Measurements from ENCODE around the gene ZNF507.

Gene ZNF507

DNA sequence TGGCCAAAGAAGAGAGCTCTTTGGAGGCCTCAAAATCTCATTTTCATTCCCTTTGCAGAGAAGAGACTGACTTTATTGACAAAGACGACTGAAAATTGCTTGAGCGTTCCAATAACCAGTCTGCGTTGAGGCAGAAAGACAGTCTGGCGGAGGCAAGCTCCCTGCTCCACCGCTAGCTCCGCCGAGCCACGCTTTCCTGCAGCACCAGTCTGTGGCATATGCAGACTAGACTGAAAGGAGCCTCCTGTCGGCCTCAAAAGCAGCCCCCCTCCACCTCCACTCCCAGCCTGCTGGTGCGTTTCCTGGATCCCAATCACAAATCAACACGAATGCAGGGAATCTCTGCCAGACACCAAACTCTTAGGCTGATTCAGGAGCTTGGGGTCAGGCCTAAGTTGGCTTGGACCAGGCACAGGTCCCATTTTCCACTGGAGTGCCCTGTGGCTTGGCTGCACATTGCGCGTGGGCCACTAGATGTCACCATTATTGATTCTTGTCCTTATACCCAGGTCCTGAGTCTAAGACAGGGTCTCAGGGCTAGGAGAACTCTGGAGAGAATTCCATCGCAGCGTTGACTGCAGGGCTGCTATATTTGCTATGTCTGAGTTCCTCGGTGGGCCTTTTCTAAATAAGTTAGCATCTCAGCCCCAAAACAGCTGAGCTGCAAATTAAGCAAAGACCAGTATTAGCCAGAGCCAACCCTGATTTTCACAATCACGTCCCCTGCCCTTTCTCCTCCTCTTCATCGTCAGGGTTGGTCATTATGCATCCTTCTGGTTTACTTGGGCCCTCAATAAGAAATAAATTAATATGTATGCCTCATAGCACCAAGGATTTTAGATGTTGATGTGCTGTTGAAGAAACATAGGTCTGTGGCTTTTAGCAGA is 5.2 kb upstream of the ZNF507 start:
- peak; percentile 36 to 37 for DNase-seq (ENCODE audit: low read depth in 2 of 2)

DNA sequence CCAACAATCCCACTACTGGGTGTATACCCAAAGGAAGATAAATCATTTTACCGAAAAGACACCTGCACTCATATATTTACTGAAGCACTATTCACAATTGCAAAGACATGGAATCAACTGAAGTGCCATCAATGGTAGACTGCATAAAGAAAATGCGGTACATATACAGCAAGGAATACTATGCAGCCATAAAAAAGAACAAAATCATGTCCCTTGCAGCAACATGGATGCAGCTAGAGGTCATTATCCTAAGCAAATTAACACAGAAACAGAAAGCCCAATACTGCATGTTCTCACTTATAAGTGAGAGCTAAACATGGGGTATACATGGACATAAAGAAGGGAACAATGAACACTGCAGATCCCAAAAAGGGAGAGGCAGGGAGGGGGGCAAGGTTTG is 2.7 kb upstream of the ZNF507 start:
- DNase-seq (ENCODE audit: low read depth in 2 of 2): no peak

DNA sequence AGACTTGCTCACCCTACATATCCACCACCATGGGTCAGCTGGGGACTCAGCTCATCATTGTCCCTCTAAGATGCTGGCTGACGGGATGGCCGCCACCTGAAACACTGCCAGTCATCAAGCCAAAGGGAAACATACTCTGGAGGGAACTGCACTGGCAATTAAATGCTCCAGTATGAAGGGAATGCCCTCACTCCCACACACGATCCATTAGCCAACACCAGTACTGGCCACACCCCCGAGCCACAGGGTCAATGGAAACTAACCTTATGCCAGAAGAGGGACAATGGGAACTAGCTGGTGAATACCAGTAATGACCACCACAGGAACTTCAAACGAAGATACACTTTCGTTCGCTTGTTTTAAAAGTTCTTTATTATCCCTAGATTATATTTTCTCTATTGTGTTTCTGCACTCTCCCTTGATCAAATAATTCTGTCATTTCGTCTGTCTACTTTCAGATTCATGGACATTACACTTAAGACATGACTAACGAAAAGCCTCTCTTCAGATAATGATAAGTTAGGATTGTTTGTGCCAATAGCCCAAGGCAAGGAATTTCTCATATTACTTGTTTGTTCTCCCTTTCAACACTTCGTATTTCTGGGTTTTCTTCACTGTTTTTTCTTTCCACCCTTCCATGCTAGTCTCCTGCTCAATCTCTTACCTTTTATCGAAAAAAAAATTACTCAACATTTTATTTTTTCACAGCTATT is 1.7 kb upstream of the ZNF507 start:
- no peak for DNase-seq (ENCODE audit: low read depth in 2 of 2)

DNA sequence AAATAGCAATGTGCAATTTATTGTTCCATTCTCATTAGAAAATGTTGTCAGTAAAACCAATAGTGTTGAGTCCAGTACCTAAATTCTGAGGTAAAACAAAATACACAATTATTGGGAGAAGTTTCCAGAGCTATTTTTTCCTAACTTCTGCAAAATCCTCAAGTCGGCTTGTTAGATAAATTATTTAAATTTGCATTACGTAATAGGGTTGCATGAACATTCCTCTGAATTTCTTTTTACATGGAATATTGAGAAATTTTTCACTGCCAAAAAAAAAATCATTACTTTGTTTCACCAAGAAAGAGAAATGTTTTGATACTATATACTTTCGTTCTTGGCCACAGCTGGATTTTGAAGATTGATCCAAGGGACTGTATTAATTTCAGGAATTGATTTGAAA is 1.5 kb downstream of the ZNF507 start:
- DNase-seq (ENCODE audit: low read depth in 2 of 2): no peak

DNA sequence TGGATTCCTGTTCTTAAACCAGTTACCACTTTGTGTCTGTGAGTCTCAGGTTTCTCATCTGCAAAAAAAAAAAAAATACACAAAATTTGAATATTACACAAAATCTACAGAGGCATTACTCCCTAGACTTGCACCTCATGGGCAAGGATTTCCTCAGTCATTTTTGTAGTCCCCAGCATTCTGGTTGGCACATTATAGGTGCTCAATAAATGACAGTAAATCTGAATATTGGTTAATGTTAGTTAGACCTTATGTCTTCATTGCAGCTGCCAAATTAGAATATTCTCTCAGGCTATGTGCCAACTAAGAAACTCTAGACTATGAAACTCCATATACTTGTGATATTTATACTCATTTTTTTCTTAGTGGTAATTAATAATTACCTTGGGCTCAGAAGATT is 2.2 kb downstream of the ZNF507 start:
- DNase-seq (ENCODE audit: low read depth in 2 of 2): no peak

DNA sequence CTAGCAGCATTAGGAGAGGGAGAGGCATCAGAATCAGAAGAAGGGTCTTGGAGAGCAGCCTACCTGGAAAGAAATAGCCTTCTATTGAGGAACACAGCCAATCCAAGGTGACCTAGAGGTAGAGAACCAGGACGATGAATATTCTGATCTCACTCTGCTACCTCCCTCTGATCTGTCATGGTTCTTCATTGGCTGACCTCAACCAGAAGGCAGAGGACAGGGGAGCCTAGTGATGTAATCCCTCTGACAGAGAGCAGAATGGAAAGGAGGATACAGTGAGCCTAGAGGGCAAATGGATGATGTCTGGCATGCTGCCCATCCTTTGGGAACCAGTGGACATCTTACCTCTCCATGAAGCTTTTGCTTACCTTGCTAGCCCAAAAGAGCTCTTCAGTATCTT is 3.6 kb downstream of the ZNF507 start:
- DNase-seq (ENCODE audit: low read depth in 2 of 2): no peak

DNA sequence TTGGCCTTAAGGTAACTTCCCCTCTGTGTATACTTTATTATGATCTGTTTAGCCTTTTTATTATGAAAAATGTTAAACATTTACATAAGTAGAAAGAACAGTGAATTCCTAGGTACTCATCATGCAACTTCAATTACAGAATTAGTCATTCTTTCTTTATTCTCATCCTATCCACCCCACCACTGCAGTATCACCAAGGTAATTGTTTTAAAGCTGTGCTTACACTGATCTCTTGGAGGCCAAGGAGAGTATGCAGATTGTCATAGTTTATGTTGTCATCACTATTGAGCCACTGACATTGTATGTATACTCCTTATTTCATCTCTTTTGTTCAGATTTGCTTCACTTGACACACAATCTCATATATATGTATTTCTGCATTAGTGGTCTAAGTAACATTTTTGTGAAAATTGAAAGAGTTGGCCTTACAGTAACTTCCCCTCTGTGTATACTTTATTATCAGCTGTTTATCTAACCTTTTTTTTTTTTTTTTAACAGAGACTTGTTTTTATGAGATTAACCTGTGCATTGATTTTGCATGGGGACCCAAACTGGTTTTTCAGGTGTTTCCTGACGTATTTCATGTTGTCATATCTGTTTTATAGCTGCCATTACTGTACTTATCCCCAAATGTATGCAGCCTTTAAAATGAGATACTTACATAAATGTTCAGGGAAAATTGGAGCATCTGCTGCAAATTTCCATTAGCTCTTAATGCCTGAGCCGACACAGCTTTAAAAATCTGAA is 4.5 kb downstream of the ZNF507 start:
- DNase-seq (ENCODE audit: low read depth in 2 of 2): no peak

DNA sequence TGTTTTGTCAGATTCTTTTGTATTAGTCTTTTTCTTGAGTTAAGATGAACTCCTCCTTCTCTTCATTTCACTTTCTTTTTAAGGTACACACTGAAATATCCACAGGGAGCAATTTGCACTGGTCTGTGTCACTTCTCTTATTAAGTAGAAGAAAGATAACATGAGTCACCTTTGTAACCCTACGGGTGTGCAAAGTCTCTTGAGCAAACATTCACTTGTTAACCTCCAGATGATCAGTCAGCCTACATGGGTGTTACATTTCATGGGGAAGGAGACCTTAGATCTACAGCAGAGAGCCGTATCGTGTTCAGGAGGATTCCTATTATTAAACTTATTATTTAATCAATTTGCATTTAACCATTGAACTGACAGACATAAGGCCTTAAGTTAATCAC is 5.1 kb downstream of the ZNF507 start:
- DNase-seq (ENCODE audit: low read depth in 2 of 2): no peak

DNA sequence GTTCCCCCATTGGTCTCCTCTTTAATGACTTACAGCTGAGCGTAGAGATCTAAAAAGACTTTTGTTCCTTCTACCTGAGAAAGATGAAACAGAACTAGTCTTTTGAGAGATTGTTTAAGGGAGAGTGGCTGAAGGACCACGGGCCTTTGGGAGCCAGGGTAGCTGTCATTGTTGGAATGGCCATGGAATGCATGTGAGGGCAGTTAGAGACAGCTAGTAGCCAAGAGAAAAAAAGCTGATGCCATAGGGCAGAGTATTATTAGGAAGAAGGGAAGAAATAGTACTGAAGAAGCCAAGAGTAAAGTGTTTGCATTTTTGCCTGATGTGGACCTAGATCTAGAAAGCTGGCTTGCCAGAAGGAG is 5.6 kb downstream of the ZNF507 start:
- DNase-seq (ENCODE audit: low read depth in 2 of 2): no peak

DNA sequence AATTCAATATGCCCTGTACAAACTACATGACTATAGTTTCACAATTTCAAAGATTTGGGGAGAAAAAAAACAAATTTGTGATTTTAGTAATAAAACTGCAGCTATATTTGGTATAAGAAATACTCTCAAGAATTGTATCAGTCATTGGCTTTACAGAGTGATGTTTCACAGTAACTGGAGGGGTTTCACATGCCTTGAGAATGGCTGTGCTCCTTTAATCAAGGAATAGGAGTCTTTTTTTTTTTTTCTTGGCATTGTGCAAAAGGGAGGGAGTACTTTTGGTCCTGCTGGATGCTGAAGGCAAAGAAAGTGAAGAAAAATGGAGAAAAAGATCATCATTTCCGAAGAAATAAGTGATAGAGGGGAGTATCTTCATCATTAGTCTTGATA is 6.8 kb downstream of the ZNF507 start:
- DNase-seq (ENCODE audit: low read depth in 2 of 2): no peak

DNA sequence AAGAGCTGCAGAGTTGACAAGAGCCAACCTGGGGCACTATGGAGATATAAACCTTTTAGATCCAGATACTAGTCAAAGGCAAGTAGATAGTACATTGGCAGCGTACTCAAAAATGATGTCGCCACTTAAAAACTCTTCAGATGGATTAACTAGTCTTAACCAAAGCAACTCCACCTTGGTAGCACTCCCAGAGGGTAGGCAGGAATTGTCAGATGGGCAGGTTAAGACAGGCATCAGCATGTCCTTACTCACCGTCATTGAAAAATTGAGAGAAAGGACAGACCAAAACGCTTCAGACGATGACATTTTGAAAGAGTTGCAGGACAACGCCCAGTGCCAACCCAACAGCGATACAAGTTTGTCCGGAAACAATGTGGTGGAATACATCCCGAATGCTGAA is 8.9 kb downstream of the ZNF507 start:
- DNase-seq (ENCODE audit: low read depth in 2 of 2): no peak

DNA sequence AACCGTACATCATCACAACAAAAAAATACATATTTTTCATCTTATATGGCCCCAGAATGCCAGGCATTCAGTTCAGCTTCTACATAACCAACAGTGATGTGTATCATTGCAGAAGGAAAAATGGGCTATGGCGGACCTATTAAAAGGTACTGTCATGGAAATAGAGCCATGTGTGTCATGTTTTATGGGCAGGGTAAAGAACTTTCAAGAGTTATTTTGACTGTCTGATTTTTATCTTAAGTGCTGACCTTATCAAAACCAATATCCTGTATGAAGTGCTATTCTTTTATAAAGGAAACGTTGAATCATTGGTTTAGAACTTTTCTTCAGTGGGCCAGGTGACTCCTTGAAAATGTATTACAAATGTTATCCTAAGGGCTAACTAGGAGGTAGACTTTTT is 9.9 kb downstream of the ZNF507 start:
- no peak for DNase-seq (ENCODE audit: low read depth in 2 of 2)

DNA sequence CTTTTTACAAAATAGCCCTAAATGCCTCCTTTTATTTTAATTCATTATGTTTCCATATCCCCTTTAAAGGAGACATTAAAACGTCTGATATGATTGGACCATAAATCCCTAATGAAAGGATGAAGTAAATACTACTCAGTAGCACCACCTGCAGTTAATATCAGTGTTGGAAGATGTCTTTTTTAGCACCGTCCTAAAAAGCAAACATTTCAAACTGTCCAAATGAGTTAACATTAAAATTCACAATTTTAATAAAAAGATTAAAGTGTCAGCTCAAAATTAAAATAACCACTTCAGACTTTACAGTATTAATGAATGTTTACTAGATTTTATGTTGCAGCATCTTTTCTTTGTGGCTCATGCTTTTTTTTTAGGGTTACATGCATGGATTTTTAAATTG is 12.3 kb downstream of the ZNF507 start:
- DNase-seq (ENCODE audit: low read depth in 2 of 2): no peak

DNA sequence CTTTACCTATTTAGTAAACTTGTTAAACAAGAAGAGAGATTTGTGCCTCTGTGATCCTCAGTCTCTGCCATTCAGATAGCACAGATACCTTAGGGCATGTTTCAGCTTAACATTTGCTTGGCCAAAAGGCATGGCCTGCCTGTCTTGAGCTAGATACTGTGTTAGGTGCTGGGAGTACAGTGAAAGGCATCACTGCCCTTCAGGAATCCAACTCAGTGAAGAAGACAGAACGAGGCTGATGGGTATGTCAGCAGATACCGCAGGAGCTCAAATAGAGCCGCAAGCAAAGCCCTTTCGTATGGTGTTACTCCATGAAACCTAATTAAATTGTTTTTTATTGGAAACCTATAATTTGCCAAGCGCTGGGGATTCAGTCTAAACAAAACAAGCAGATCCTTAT is 12.9 kb downstream of the ZNF507 start:
- no peak for DNase-seq (ENCODE audit: low read depth in 2 of 2)

DNA sequence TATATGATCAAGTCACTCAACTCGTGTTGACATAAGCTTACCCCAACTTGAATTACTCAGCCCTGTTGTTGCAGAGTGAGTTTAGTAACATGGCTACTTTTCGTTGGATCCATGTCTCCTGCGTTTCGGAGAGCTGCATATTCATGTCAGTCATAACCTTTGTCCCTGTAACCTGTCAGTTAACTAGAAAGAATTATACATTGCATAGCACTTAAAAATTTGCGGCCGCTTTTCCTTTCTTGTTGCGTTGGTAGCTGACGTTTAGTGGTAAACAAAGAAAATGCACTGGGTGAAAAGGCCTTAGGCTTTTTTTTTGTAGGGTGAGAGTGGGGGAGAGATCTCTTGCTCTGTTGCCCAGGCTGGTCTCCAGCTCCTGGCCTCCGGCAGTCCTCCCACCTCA is 14.2 kb downstream of the ZNF507 start:
- no peak for DNase-seq (ENCODE audit: low read depth in 2 of 2)

DNA sequence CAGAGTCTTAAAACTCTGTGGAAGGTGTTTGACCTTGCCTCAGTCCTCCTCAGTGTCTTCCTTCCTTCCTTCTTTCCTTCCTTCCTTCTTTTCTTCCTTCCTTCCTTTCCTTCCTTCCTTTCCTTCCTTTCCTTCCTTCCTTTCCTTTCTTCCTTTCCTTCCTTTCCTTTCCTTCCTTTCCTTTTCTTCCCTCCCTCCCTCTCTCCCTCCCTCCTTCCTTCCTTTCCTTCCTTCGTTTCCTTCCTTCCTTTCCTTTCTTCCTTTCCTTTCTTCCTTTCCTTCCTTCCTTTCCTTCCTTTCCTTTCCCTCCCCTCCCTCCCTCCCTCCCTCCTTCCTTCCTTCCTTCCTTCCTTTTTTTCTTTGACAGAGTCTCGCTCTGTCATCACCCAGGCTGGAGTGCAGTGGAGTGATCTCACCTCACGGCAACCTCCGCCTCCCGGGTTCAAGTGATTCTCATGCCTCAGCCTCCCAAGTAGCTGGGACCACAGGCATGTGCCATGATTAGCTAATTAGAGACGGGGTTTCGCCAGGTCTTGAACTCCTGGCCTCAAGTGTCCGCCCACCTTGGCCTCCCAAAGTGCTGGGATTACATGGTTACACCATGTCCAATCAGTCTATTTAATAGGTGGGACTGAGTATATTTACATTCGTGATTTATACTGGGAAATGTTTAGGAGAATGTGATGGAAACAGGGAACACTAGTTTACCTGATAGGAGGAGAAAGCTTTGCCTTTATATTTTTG is 16.3 kb downstream of the ZNF507 start:
- DNase-seq (ENCODE audit: low read depth in 2 of 2): no peak

DNA sequence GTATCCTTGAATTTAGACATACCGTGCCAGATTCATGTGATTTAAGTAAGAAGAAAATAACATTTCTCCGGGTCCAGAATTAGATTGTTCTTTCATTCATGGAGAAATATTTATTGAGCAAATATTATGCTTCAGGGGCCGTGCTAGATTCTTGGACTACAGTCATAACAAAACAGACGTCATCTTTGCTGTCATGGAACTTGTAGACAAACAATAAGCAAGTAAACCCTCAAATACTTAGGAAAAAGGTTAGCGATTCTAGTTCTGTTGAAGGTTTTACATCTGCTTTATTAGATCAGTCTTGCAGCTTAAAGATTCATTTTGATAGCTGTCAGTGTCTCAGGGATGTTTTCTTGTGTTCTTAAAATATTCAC is 16.9 kb downstream of the ZNF507 start:
- no peak for DNase-seq (ENCODE audit: low read depth in 2 of 2)

DNA sequence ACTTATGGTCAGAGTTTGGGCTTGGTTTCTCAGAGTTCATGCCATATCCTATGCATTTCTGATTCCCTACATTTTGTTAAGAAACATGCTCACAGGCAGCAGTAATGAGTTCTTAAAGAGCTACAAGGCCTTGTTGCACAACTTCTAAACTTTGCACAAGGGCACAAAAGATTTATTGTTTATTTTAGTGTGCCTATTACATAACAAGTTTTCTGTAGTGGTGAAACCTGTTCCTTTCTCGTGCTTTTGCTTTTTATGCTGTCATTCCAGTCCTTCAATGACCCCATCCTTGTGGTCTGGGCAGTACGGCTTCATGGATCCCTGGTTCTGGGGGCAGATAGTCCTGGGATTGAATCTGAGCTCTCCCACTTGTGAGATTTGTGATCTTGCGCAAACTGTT is 17.8 kb downstream of the ZNF507 start:
- no peak for DNase-seq (ENCODE audit: low read depth in 2 of 2)

DNA sequence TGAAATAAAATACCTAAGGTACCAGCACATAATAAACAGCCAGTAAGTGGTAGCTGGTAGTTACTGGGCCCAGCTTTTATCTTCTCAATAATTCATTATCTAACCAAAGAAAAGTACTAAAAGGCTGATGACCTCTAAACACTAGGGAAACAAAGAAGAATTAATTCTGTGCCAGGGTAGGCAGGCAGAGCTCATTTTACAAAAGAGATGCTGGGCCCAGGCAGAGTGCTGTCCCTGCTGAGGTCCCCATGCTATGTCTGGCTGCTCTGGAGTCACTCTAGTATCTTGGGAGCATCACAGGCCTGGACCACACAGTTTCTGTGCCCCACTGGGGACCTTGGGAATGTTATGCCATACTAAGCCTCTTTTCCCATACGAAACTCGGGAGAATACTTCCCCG is 18.2 kb downstream of the ZNF507 start:
- no peak for DNase-seq (ENCODE audit: low read depth in 2 of 2)

DNA sequence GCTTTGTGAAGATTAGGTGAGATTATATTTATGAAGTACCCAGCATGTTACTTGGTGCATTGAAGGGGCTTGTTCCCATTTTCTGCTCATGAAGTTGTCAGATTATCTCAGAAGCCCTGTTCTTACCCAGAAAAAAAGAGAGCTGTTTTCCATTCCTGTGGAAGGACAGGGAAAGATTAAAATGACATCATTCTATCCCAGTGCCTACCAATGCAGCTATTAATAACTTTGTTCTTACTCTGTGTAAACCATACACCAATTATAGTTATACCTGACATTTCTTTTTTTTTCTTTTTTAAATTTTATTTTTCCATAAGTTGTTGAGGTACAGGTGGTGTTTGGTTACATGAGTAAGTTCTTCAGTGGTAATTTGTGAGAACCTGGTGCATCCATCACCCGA is 18.6 kb downstream of the ZNF507 start:
- no peak for DNase-seq (ENCODE audit: low read depth in 2 of 2)

DNA sequence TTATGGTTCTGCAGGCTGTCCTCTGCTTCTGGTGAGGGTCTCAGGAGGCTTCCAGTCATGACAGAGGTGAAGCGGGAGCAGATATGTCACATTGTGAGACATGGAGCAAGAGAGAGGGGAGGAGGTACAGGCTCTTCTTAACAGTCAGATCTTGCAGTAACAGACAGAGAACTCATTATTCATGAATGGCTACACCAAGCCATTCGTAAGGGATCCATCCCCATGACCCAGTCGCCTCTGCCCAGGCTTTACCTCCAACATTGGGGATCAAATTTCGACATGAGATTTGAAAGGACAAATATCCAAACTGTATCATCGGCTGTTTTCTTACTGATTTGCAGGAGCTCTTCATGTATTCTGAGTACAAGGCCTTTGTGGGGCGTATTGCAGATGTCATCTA is 21.7 kb downstream of the ZNF507 start:
- no peak for DNase-seq (ENCODE audit: low read depth in 2 of 2)

DNA sequence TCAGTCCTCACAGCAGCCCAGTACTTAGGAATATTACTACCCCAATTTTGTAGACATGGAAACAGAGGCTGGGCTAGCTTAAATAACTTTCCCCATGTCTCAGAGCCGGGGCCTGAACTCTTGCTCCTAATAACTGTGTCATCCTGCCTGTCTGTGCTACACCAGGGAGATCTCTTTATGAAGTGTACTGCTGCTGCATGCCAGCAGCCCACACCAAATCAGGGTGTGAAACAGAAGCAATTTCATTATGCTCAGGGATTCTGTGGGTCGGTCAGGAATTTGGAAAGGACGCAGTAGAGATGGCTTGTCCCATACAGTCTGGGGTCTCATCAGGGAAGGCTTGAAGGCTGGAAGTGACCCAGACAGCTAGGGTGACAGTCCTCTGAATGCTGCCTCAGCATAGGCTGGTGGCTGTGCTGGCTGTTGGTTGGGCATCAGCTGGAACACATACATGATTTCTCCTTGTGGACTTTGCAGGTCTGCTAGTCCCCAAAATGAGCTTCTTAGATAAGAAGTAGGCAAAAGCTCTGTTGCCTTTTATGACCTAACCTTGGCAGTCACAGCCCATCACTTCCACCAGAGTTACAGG is 22.6 kb downstream of the ZNF507 start:
- no peak for DNase-seq (ENCODE audit: low read depth in 2 of 2)

Measured in stimulated activated CD4-positive, alpha-beta T cell treated with anti-CD3 and anti-CD28 coated beads, Interleukin-1b, Interleukin-23, amount 100 ng/mL, for 4 hours (primary cell).